ENCODE data around the gene OTUB1.

The OTUB1 gene

DNA sequence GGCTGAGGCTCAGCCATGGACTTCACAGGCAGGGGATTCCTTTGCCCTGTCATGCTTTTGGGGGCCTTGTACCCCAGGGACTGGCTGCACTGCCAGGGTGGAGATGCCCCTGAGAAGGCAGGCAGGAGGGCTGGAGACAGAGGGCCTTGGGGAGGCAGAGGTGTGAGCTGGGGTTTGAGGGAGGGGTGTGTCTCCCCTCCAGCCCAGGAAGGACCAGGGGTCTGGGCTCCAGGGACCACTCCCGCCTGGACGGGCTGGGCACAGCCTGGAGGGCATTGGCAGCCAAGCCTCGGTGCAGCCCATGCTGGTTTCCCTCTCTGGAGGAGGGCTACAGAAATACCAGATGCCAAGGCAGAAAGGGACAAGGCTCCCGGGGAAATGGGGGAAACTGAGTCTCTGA, 19.5 kb downstream of the OTUB1 start:
- TF ChIP-seq, protein P1, sequence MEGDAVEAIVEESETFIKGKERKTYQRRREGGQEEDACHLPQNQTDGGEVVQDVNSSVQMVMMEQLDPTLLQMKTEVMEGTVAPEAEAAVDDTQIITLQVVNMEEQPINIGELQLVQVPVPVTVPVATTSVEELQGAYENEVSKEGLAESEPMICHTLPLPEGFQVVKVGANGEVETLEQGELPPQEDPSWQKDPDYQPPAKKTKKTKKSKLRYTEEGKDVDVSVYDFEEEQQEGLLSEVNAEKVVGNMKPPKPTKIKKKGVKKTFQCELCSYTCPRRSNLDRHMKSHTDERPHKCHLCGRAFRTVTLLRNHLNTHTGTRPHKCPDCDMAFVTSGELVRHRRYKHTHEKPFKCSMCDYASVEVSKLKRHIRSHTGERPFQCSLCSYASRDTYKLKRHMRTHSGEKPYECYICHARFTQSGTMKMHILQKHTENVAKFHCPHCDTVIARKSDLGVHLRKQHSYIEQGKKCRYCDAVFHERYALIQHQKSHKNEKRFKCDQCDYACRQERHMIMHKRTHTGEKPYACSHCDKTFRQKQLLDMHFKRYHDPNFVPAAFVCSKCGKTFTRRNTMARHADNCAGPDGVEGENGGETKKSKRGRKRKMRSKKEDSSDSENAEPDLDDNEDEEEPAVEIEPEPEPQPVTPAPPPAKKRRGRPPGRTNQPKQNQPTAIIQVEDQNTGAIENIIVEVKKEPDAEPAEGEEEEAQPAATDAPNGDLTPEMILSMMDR (IDR thresholded peaks at IDR 0.05), result no peak

DNA sequence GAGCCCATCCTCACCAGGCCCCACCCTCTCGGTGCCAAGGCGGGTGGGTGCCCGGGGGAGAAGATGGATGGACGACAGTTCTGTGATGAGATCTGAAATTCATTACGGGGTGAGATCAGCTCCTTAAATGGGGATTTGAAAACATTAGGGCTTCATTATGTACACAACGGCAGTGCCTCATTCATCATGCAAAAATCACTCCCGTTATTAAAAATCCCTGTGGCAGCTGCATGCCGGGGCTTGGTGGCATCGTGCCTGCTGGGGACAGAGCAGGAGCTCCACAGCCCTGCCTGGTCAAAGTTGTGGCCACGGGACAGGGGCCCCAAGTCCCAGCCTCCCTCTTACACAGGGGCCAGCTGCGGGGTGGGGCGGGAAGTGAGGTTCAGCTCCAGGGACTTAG, 20.2 kb downstream of the OTUB1 start:
- TF ChIP-seq, protein P1 (IDR thresholded peaks at IDR 0.05), result no peak

GRCh38 chr11:64007160-64007628, 21.0 kb downstream of the OTUB1 start:
- TF ChIP-seq, protein P1 (IDR thresholded peaks at IDR 0.05), result no peak

DNA sequence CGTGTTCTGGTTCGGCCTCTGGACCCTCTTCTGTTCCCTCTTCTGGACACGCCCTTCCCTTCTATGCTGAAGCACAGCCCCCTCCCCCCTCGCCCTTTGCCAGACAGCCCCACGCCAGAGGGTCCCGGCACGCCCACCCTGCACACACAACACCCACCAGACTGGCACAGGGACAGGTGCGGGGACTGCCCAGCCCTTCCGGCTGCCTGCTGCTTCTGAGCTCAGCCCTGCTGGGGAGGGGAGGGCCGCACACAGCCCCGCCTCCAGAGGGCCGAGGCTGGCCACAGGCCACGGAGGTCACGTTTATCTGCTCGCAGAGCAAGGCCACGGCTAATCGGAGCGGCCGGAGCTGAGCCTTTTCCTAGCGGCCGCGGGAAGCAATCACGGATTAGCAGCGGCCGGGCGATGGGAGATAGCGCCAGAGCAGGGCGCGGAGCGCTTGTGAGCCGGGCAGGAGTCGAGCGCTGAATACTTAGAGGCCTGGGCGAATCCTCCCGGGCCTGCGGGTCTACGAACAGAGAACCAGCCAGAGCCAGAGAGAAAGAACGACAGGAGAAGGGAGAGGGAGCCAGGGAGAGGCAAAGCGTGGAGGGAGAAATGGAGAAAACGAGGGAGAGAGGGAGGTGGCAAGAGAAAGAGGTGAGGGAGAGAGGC, 21.5 kb downstream of the OTUB1 start:
- TF ChIP-seq, protein P1 (IDR thresholded peaks at IDR 0.05), result peak; percentile 18; the same call in 1 of the 2 replicates

GRCh38 chr11:64008283-64008913, 22.2 kb downstream of the OTUB1 start:
- TF ChIP-seq, protein P1 (IDR thresholded peaks at IDR 0.05), result no peak

DNA sequence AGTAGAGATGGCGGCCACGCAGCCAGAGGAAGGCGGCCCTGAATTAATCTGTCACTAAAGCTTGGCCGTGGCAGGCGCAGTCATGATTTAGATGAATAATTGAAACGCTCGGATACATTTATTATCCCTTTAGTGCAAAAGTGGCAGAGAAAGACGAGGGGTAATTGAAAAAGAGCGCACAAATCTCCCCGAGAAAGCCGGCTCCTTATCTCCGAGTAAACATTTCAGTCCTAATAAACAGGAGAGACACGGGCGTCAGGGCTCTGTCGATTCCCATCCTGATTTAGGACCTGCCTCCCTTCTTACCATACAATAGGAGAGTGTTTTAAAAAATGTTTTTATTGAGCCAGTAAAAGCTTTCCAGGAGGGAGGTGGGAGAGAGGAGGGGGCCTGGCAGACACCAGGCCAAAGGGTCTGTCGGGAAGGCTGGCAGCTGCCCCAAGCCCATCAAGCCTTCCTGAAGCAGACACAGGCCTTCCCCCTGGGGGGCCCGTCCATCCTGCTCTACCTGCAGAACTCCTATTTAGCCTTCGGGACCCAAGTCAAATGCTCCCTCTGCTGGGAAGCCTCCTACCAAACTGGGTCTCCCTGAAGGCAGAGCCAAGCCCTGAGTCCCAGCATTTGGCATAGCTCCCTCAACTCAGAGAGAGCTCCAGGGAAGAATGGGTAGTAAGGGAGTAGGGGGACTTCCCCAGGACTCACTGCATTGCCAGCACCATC, 22.8 kb downstream of the OTUB1 start:
- TF ChIP-seq, protein P1 (IDR thresholded peaks at IDR 0.05), result no peak

- TF ChIP-seq, protein P1 (IDR thresholded peaks at IDR 0.05), result no peak
These were observed 23.5 kb downstream of the OTUB1 start for GRCh38 chr11:64009710-64010109.

All from LNCAP (cell line).